SH-SY5Y (cell line): ENCODE data around the gene TMEM150C.

Experiments
- GATA2 ChIP-seq: IDR thresholded peaks from 2 replicates; pipeline ENCODE4 v1.6.1; 2011; ENCODE audit warnings: mild to moderate bottlenecking, low read depth, low read length
- GATA3 ChIP-seq: IDR thresholded peaks from 2 replicates; pipeline ENCODE4 v1.6.1; 2011; ENCODE audit warnings: low read depth, mild to moderate bottlenecking, low read length, moderate library complexity

DNA sequence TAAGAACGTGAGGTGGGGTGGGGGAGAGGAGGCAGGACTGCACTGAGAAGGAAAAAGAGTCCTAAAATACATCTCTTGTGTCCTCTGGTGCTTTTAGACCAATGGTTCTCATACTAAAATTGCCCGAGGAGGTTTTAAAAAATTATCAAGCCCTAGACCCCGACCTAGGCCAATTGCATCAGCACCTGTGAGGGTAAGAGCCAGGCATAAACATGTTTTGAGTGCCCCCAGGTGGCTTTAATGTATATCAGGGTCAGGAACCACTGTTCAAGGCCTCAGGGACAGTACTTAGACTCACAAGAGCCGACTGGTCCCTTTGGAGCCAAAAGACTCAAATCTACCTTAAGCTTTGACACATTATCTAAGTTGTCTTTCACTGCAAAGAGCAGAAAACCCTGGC, 37.5 kb upstream of the TMEM150C start:
- no peak for TF ChIP-seq GATA3
- no peak for TF ChIP-seq GATA2
